Measurements from ENCODE around the gene ZNF221.

- TF ChIP-seq EZH2phosphoT487 (conservative IDR thresholded peaks at IDR 0.05; ENCODE audit: low read length): no peak
- no peak for TF ChIP-seq CTCF (IDR thresholded peaks at IDR 0.05; ENCODE audit: insufficient read depth, low read length, poor library complexity, severe bottlenecking)
These were observed 33.1 kb downstream of the ZNF221 start, which contains the start of gene ZNF155 for GRCh38 chr19:43983912-43984686.

All from SU-DHL-6 (cell line).